ENCODE measurements around the gene ELMO1.

GRCh38 chr7:36896956-36897590 lies 551.6 kb downstream of the ELMO1 start:
- TF ChIP-seq CTCF (IDR thresholded peaks at IDR 0.05; ENCODE audit: poor library complexity) (no peak), EZH2 (IDR thresholded peaks at IDR 0.05; ENCODE audit: borderline replicate concordance) (no peak)

Data from hepatocyte (in vitro differentiated cells).